ENCODE measurements around the gene LIPT2.

DNA sequence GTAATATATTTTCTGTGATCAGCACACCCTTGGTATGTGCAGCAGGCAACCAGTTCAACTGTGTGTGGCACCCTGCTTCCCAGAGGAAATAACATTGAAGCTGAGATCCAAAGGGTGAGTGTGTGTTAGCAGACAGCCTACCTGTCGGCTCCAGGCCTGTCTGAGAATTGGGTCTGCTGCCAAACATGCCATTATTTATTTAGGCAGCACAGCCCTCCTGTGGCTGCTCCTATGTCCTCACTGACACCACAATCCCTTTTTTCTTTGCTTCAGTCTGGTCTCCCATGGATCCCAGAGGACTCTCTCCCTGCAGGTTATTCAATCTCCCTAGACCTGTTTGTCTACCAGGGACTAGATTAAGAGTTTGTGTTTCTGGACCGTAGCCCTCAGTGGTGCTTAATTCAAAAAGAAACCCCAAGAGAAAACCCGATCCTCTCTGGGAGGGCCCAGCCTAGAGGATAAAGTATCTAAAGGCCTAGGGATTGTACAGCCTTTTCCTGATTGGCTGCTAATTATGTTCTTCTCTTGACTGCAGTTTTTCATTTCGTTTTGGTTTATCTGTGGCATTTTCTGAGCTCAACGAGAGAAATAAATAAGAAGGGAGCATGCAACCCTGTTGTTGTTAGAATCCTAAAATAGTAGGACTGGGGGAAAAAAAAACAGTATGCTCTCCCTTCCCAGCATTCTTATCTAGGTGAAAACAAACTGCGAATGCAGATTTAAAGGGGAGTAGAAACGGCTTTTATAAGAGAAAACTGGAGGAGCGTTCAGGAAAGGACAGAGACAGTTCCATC lies 50.3 kb downstream of the LIPT2 start:
- TF ChIP-seq CTCF (IDR thresholded peaks at IDR 0.05) (no peak), EZH2 (IDR thresholded peaks at IDR 0.05; ENCODE audit: borderline replicate concordance, insufficient read depth, low read depth, low read length, poor library complexity, severe bottlenecking) (no peak)
